GM10248 (cell line): ENCODE data around the gene ANKRD37.

Experiments
- CTCF ChIA-PET: fragments of 300-600 bp; sonication (Branson Sonifier 250); formaldehyde crosslinking; extraction: SDS; loops from one replicate; lab custom pipeline; 2021; ENCODE audit warnings: antibody characterized with exemption; lab: Yijun Ruan, JAX
- POLR2A ChIA-PET: fragments of 350-650 bp; sonication (Branson Sonifier 250); formaldehyde crosslinking; extraction: SDS; loops from one replicate; lab custom pipeline; 2020; ENCODE audit warnings: antibody characterized with exemption; lab: Yijun Ruan, JAX
- DNase-seq: peaks from one replicate; pipeline ENCODE4 v3.0.0; 2012; ENCODE audit errors: extremely low spot score
- CTCF ChIP-seq: IDR thresholded peaks from 2 replicates; pipeline ENCODE4 v1.5.1; 2012; ENCODE audit warnings: mild to moderate bottlenecking, low read depth; ENCODE audit errors: extremely low read depth, missing control alignments, control extremely low read depth

The ANKRD37 gene

GRCh38 chr4:185383451-185383850 lies 13.2 kb upstream of the ANKRD37 start:
- TF ChIP-seq CTCF, result no peak
- no peak for DNase-seq
- CTCF ChIA-PET, result no interaction called here
- POLR2A ChIA-PET, result no interaction called here

GRCh38 chr4:185384061-185384460 lies 12.6 kb upstream of the ANKRD37 start:
- ChIA-PET POLR2A (no interaction called here), CTCF (interaction anchor here (1.0 kb wide), 1 partner anchor 24 kb away, joined by 3 read pairs; no protein-coding TSS in a partner anchor)
- DNase-seq, result no peak
- no peak for TF ChIP-seq CTCF

GRCh38 chr4:185384930-185385331 lies 11.7 kb upstream of the ANKRD37 start:
- no peak for DNase-seq
- TF ChIP-seq CTCF, result no peak
- ChIA-PET POLR2A (no interaction called here), CTCF (interaction anchor here (0.8 to 1.5 kb wide), 3 partner anchors 10 to 212 kb away, joined by 3 to 5 read pairs (median 3); no protein-coding TSS in a partner anchor)

GRCh38 chr4:185387957-185388356 lies 8.7 kb upstream of the ANKRD37 start:
- DNase-seq, result no peak
- TF ChIP-seq CTCF, result no peak
- CTCF ChIA-PET, result interaction anchor here (0.9 to 1.8 kb wide), 2 partner anchors 11 to 14 kb away, joined by 4 read pairs; no protein-coding TSS in a partner anchor
- POLR2A ChIA-PET, result no interaction called here

GRCh38 chr4:185390941-185391340 lies 5.7 kb upstream of the ANKRD37 start:
- no peak for DNase-seq
- TF ChIP-seq CTCF, result no peak
- CTCF ChIA-PET, result interaction anchor here (1.2 to 1.3 kb wide), 3 partner anchors 16 to 46 kb away, joined by 3 read pairs; no protein-coding TSS in a partner anchor
- POLR2A ChIA-PET, result no interaction called here

GRCh38 chr4:185392156-185392555 lies 4.5 kb upstream of the ANKRD37 start:
- TF ChIP-seq CTCF, result no peak
- ChIA-PET POLR2A (no interaction called here), CTCF (interaction anchor here (1.1 kb wide), 1 partner anchor 12 kb away, joined by 4 read pairs; no protein-coding TSS in a partner anchor)
- DNase-seq, result no peak
